Upper lobe of left lung (tissue), 4 donors: ENCODE measurements around the gene PI16.

Source experiments
- POLR2A ChIP-seq, 4 donors: fragments of 450-650 bp; IDR thresholded peaks; one replicate each; pipeline ENCODE4 v1.5.1; 2016 to 2017; ENCODE audit warnings: antibody characterized with exemption in 4 of 4, mild to moderate bottlenecking in 2 of 4
- TF ChIP-seq, protein P1 (sequence below), 6 experiments: fragments of 450-650 bp in 4 of 6; fragments of 200-600 bp in 2 of 6; sonication (generic) in 2 of 6; IDR thresholded peaks; one replicate each; pipeline ENCODE4 v1.5.1; 2016 to 2019; ENCODE audit warnings: antibody characterized with exemption in 6 of 6

GRCh38 chr6:36915599-36915998, 38.9 kb upstream of the PI16 start:
- TF ChIP-seq POLR2A (IDR thresholded peaks at IDR 0.05), result no peak
- TF ChIP-seq, protein P1, sequence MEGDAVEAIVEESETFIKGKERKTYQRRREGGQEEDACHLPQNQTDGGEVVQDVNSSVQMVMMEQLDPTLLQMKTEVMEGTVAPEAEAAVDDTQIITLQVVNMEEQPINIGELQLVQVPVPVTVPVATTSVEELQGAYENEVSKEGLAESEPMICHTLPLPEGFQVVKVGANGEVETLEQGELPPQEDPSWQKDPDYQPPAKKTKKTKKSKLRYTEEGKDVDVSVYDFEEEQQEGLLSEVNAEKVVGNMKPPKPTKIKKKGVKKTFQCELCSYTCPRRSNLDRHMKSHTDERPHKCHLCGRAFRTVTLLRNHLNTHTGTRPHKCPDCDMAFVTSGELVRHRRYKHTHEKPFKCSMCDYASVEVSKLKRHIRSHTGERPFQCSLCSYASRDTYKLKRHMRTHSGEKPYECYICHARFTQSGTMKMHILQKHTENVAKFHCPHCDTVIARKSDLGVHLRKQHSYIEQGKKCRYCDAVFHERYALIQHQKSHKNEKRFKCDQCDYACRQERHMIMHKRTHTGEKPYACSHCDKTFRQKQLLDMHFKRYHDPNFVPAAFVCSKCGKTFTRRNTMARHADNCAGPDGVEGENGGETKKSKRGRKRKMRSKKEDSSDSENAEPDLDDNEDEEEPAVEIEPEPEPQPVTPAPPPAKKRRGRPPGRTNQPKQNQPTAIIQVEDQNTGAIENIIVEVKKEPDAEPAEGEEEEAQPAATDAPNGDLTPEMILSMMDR (IDR thresholded peaks at IDR 0.05), result no peak
